NB4 (cell line): Measurements from ENCODE around the gene ERBB4.

ENCODE experiments used
- MAX ChIP-seq: IDR thresholded peaks from 2 replicates; pipeline ENCODE4 v1.6.1; 2011; ENCODE audit warnings: low read depth, low read length
- POLR2A ChIP-seq: IDR thresholded peaks from 2 replicates; pipeline ENCODE4 v1.6.1; 2011; ENCODE audit warnings: mild to moderate bottlenecking; ENCODE audit not compliant: insufficient read length; ENCODE audit errors: extremely low read depth
- TF ChIP-seq, protein P1 (sequence below): IDR thresholded peaks from one replicate; pipeline ENCODE4 v1.5.1; 2012; ENCODE audit warnings: low read depth, low read length

- TF ChIP-seq, protein P1, sequence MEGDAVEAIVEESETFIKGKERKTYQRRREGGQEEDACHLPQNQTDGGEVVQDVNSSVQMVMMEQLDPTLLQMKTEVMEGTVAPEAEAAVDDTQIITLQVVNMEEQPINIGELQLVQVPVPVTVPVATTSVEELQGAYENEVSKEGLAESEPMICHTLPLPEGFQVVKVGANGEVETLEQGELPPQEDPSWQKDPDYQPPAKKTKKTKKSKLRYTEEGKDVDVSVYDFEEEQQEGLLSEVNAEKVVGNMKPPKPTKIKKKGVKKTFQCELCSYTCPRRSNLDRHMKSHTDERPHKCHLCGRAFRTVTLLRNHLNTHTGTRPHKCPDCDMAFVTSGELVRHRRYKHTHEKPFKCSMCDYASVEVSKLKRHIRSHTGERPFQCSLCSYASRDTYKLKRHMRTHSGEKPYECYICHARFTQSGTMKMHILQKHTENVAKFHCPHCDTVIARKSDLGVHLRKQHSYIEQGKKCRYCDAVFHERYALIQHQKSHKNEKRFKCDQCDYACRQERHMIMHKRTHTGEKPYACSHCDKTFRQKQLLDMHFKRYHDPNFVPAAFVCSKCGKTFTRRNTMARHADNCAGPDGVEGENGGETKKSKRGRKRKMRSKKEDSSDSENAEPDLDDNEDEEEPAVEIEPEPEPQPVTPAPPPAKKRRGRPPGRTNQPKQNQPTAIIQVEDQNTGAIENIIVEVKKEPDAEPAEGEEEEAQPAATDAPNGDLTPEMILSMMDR = no peak
- TF ChIP-seq MAX (no peak), POLR2A (no peak)
Observed at GRCh38 chr2:211939177-211939576, 599.4 kb downstream of the ERBB4 start.
